Measurements from ENCODE around the gene EBF3. TPM values are rescaled to one million over a fixed set of nuclear protein-coding genes. Genes with fewer than 3 reads are reported as not detected.

Gene EBF3
- total RNA-seq, 3 donors from 2014 or later = 0.23 to 2.8 (median 0.89) TPM

DNA sequence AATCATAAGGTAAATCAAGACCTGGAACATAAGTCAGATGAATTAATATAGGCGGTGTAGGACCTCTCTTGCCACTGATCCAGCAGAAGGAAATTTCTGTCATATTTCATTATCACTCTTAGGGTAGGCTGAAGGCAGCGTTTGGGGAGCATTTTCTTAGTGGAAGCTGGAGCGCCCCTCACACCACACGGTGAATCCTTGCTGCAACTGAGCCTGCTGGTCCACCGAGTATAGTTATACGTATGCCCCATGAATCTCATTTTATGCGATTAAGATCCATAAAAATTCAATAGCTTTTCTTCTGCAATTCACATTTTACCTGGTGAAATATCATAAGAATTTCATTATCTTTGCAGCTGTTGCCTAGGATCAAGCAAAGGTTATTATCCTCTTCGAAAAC is 19.6 kb downstream of the EBF3 start:
- ATAC-seq = no peak
- H3K9me3 ChIP-seq = no peaks in the 10 kb centered on the region
- H3K4me1 ChIP-seq (ENCODE audit: low read depth) = no peaks in the 10 kb centered on the region
- intact Hi-C loops (cut with DNase I, micrococcal nuclease) = no loop called here
- no peak overlapping the region for H3K4me3 ChIP-seq
- no peaks in the 10 kb centered on the region for H3K36me3 ChIP-seq (ENCODE audit: low read depth)
- DNase-seq = no peak
- TF ChIP-seq, protein P1, sequence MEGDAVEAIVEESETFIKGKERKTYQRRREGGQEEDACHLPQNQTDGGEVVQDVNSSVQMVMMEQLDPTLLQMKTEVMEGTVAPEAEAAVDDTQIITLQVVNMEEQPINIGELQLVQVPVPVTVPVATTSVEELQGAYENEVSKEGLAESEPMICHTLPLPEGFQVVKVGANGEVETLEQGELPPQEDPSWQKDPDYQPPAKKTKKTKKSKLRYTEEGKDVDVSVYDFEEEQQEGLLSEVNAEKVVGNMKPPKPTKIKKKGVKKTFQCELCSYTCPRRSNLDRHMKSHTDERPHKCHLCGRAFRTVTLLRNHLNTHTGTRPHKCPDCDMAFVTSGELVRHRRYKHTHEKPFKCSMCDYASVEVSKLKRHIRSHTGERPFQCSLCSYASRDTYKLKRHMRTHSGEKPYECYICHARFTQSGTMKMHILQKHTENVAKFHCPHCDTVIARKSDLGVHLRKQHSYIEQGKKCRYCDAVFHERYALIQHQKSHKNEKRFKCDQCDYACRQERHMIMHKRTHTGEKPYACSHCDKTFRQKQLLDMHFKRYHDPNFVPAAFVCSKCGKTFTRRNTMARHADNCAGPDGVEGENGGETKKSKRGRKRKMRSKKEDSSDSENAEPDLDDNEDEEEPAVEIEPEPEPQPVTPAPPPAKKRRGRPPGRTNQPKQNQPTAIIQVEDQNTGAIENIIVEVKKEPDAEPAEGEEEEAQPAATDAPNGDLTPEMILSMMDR (IDR thresholded peaks at IDR 0.05) = no peak

DNA sequence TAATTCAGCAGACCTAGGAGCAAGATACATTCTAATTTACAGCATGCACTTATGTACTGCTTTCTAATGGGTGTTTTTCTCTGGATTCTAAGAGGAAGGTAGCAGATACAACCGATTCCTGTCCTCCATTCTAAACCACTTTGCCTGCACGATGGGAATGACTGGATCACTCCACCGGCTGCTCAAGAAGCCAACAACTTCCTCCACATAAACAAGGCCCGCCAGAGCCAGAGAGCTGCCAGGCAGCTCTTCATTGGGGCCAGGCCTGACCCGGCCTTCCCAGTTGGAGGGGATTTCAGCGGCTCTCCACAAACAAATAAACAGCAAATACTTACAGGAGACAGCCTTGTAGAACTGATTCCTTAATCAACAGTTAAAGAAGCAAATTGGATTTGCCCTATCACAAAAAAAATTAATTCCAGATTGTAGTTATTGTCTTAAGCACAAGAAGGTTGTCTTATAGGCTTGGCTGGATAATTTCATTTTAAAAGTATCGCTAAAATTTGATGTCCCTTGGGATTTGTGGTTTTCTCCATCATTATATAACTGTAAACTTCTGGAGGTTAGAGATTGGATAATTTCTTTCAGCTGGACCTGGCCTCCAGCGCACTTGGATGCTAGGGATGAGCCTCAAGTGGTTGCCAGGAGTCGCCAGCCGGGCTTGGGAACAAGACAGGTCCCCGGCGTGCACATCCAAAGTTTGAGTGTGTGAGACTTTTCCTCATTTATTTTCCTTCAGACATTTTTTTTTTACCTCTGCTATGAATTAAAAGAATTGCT is 20.9 kb downstream of the EBF3 start:
- Histone ChIP-seq H3K4me1 (ENCODE audit: low read depth) (no peaks in the 10 kb centered on the region), H3K9me3 (no peaks in the 10 kb centered on the region), H3K36me3 (ENCODE audit: low read depth) (no peaks in the 10 kb centered on the region), H3K4me3 (no peak overlapping the region)
- DNase-seq = peak in 1 of 3 donors; percentile 39
- TF ChIP-seq, protein P1 (IDR thresholded peaks at IDR 0.05) = no peak
- intact Hi-C loops (cut with DNase I, micrococcal nuclease) = no loop called here
- no peak for ATAC-seq

DNA sequence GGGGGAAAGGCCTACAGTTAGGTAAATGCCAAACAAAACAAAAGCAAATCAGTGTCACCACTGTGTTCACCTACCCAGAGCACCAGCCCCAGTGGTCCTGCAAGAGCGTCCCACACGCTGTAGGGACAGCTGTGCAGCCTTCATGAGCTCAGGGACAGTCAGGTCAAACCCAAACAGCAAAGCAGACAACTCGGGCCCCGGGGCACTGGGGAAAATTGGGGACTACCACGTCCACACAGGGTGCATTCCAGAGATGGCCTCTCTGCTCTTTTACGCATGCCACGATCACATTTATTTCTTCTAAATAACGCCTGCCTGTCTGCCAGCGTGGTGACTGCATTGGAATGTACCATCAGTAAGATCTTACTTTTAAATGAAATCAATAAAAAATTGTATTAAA is 21.7 kb downstream of the EBF3 start:
- Histone ChIP-seq H3K4me1 (ENCODE audit: low read depth) (no peaks in the 10 kb centered on the region), H3K4me3 (no peak overlapping the region), H3K36me3 (ENCODE audit: low read depth) (no peaks in the 10 kb centered on the region), H3K9me3 (no peaks in the 10 kb centered on the region)
- TF ChIP-seq, protein P1 (IDR thresholded peaks at IDR 0.05) = no peak
- no peak for ATAC-seq
- intact Hi-C loops (cut with DNase I, micrococcal nuclease) = no loop called here
- peak in 1 of 3 donors; percentile 27 for DNase-seq

DNA sequence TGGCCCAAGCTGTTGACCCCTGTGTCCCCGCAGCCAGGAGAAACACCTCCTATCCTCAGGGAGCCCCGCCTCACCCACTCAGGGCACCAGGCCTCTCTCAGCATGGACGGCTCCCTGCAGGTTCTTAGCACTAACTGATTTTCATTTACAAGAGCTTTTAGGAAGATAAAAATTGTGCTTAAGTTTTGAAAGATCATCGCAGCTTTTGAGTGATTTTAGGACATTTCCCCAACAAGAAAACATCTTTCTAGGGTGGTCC is 22.1 kb downstream of the EBF3 start:
- no peak for ATAC-seq
- intact Hi-C loops (cut with DNase I, micrococcal nuclease) = no loop called here
- no peaks in the 10 kb centered on the region for H3K36me3 ChIP-seq (ENCODE audit: low read depth)

DNA sequence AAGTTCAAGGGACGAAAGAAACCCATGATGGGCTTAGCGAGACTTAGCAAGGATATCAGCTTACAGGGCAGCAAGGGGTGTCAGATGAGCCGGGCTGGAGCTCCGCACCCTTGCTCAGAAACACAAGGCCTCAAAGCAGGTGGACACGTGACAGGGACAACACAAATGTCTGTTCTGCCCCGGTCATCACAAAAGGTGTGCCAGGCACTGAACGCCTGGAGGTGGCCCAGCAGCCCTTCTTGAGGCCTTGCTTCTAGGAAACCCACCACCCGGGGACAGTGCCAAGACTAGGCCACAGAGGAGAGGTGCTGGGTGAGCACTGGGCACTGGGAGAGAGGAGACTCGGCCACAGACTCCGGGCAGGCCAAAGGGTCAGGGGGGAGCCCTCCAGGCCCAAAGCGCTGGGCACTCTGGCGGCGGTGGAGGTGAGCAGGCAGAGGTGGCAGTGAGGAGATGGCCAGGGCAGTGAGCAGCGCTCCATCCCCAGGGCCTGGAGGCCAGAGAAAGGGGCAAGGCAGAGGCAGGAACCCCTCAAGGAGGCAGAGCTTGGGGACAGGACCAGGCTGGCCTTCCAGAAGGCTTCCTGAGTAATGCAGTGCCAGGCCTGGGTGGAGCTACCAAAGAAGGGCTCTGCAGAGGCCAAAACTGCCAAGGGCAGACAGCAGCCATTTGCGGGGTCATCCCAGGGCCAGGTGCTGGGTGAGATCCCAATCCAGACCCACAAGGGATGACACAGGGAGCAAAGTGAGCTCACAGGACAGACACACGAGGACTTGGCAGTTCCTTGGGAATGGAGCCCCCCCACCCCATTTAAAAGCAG is 22.7 kb downstream of the EBF3 start:
- no peaks in the 10 kb centered on the region for H3K9me3 ChIP-seq
- intact Hi-C loops (cut with DNase I, micrococcal nuclease) = no loop called here
- no peaks in the 10 kb centered on the region for H3K4me1 ChIP-seq (ENCODE audit: low read depth)
- TF ChIP-seq, protein P1 (IDR thresholded peaks at IDR 0.05) = no peak
- DNase-seq (peak in 1 of 3 donors; percentile 19), ATAC-seq (no peak)
- no peaks in the 10 kb centered on the region for H3K36me3 ChIP-seq (ENCODE audit: low read depth)
- H3K4me3 ChIP-seq = no peak overlapping the region

More for the DNA sequence above, 22.1 kb downstream of the EBF3 start:
- no peak overlapping the region for H3K4me3 ChIP-seq
- no peaks in the 10 kb centered on the region for H3K9me3 ChIP-seq
- no peaks in the 10 kb centered on the region for H3K4me1 ChIP-seq (ENCODE audit: low read depth)
- TF ChIP-seq, protein P1 (IDR thresholded peaks at IDR 0.05) = no peak
- DNase-seq = no peak

Data from mucosa of descending colon (tissue), 3 donors.